Measurements from ENCODE around the gene MLLT11.
"Not testable (repeated sequence)": the region's sequence is repeated elsewhere in the genome, so short reads cannot be mapped to it uniquely, and the experiment has no call there.

The MLLT11 gene

GRCh38 chr1:151058692-151059091 lies 1.5 kb upstream of the MLLT11 start:
- peak; percentile 59 for DNase-seq

GRCh38 chr1:151059109-151060006 lies 839 bp upstream of the MLLT11 start, which contains the start of gene CDC42SE1:
CDC42SE1 (minus strand) TSS chr1:151059622; CDS start chr1:151055730, 3,892 bp downstream.
- DNase-seq = peak; percentile 69

- DNase-seq = no peak
Measured at GRCh38 chr1:151060657-151061421, 642 bp downstream of the MLLT11 start.

GRCh38 chr1:151061704-151062103 lies 1.5 kb downstream of the MLLT11 start:
- no peak for DNase-seq

- no peak for DNase-seq
Measured at GRCh38 chr1:151062741-151063371, 2.7 kb downstream of the MLLT11 start.

- DNase-seq = no peak
Measured at GRCh38 chr1:151065089-151065645, 5.0 kb downstream of the MLLT11 start.

GRCh38 chr1:151067185-151067584 lies 7.0 kb downstream of the MLLT11 start:
- DNase-seq = no peak

- DNase-seq = no peak
Measured at GRCh38 chr1:151069103-151069486, 8.9 kb downstream of the MLLT11 start.

GRCh38 chr1:151070474-151071276 lies 10.5 kb downstream of the MLLT11 start, which contains the start of gene GABPB2:
GABPB2 (plus strand) TSS chr1:151070761; CDS start chr1:151088190, 17,429 bp downstream.
- DNase-seq = peak; percentile 72

GRCh38 chr1:151072224-151072623 lies 12.0 kb downstream of the MLLT11 start:
- no peak for DNase-seq

- DNase-seq = no peak
Measured at GRCh38 chr1:151085953-151086559, 25.9 kb downstream of the MLLT11 start.

- DNase-seq = not testable (repeated sequence)
Measured at GRCh38 chr1:151097426-151097825, 37.2 kb downstream of the MLLT11 start.

- DNase-seq = no peak
Measured at GRCh38 chr1:151098126-151098525, 37.9 kb downstream of the MLLT11 start.

- no peak for DNase-seq
Measured at GRCh38 chr1:151104630-151105029, 44.4 kb downstream of the MLLT11 start.

GRCh38 chr1:151106894-151107293 lies 46.7 kb downstream of the MLLT11 start:
- no peak for DNase-seq

GRCh38 chr1:151108331-151108730 lies 48.1 kb downstream of the MLLT11 start:
- DNase-seq = no peak

- DNase-seq = no peak
Measured at GRCh38 chr1:151113877-151114276, 53.7 kb downstream of the MLLT11 start.

All from NCI-H1048 (cell line).